Suprapubic skin (tissue), 4 donors: ENCODE data around the gene RASSF9.

Source experiments
- POLR2A ChIP-seq, 2 donors: fragments of 450-650 bp; IDR thresholded peaks; one replicate each; pipeline ENCODE4 v1.6.1; 2017; ENCODE audit warnings: antibody characterized with exemption in 2 of 2, mild to moderate bottlenecking in 2 of 2, moderate library complexity in 2 of 2
- POLR2AphosphoS5 ChIP-seq, 3 donors: sonication (generic); formaldehyde crosslinking; IDR thresholded peaks; one replicate each; pipeline ENCODE4 v1.6.1; 2017; ENCODE audit warnings: antibody characterized with exemption in 3 of 3
- TF ChIP-seq, protein P1 (sequence below), 2 donors: fragments of 200-600 bp in 1 of 2; fragments of 450-650 bp in 1 of 2; sonication (generic) in 1 of 2; IDR thresholded peaks; one replicate each; pipeline ENCODE4 v1.5.1; 2016 to 2019; ENCODE audit warnings: antibody characterized with exemption in 2 of 2, mild to moderate bottlenecking in 1 of 2, moderate library complexity in 1 of 2

DNA sequence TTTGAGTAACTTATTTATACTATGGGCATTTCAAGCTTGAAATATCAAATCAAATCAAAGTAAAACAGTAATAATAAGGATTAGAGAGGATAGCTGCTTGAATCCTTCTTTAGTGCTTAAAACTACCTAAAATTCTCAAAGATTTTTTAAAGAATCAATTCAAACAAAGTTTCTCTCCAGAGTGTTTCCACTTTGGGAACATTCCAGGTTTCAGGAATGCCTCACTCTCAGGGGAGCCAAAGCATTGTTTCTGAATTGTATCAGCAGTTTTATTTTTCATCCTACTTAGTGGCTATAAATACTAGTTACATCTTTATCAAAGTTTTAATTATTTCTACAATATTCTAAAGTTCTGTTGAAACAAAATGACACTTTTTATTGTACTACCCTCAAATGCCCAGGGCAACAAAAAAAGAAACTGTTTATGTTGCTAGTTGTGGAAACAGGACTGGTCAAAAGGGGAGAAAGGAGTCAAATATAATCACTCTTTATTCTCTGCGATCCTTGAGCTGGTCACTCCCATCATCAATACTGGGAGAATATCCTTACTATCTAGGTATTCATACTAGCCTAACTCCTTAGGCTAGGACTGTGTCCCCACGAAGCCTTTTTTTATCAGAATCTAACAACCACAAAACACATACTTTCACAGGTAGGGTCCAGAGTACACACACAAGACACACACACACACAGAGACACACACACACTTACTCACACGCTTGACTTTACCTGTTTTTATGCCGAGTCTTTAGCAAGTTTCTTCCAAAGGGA is 598 bp downstream of the RASSF9 start:
- TF ChIP-seq, protein P1, sequence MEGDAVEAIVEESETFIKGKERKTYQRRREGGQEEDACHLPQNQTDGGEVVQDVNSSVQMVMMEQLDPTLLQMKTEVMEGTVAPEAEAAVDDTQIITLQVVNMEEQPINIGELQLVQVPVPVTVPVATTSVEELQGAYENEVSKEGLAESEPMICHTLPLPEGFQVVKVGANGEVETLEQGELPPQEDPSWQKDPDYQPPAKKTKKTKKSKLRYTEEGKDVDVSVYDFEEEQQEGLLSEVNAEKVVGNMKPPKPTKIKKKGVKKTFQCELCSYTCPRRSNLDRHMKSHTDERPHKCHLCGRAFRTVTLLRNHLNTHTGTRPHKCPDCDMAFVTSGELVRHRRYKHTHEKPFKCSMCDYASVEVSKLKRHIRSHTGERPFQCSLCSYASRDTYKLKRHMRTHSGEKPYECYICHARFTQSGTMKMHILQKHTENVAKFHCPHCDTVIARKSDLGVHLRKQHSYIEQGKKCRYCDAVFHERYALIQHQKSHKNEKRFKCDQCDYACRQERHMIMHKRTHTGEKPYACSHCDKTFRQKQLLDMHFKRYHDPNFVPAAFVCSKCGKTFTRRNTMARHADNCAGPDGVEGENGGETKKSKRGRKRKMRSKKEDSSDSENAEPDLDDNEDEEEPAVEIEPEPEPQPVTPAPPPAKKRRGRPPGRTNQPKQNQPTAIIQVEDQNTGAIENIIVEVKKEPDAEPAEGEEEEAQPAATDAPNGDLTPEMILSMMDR (IDR thresholded peaks at IDR 0.05) = no peak
- TF ChIP-seq POLR2AphosphoS5 (IDR thresholded peaks at IDR 0.05) = no peak
- TF ChIP-seq POLR2A (IDR thresholded peaks at IDR 0.05) = no peak
